Activated CD8-positive, alpha-beta memory T cell treated with anti-CD3 and anti-CD28 coated beads for 1 hour (primary cell): ENCODE data around the gene TNNC1.

Experiments
- DNase-seq, 2 donors: peaks; one replicate each; pipeline ENCODE4 v3.0.0-alpha.2; 2020; ENCODE audit warnings: low read depth in 1 of 2; ENCODE audit errors: extremely low read depth in 1 of 2

The TNNC1 gene

GRCh38 chr3:52458770-52459545 lies 5.1 kb upstream of the TNNC1 start:
- DNase-seq = no peak

DNA sequence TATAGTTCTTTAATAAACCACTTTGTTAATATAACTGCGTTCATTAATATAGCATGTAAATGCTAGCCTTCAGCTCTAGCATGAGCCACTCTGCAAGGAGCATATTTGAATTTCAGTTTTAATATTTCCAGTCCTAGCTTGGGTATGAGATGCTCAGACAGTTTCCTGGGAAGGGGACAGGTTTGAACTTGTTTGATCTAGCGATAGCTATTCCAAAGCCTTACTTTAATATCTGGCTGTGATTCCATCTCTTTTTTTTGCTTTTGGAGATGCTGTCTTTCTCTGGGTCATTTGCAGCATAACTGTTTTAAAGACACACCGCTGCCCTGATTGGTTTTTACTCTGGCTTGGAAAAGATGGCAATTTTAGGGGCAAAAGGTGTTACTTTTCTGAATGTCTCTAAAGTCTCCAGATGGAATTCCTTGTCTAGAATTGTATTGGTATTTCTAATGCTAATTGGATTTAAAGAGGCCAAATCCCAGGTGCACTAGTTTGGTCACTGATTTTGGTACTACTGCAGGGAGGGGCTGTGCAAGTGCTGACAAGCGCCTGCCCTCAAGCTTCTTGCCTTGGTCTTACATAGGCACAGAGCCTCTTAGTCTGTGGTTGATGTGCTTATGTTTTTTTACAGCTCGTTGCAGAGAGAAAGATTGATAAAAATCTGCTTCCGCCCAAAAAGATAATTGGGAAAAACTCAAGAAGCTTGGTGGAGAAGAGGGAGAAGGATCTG lies 4.4 kb upstream of the TNNC1 start:
- no peak for DNase-seq

- no peak for DNase-seq
Measured at GRCh38 chr3:52456800-52457183, 3.0 kb upstream of the TNNC1 start.

DNA sequence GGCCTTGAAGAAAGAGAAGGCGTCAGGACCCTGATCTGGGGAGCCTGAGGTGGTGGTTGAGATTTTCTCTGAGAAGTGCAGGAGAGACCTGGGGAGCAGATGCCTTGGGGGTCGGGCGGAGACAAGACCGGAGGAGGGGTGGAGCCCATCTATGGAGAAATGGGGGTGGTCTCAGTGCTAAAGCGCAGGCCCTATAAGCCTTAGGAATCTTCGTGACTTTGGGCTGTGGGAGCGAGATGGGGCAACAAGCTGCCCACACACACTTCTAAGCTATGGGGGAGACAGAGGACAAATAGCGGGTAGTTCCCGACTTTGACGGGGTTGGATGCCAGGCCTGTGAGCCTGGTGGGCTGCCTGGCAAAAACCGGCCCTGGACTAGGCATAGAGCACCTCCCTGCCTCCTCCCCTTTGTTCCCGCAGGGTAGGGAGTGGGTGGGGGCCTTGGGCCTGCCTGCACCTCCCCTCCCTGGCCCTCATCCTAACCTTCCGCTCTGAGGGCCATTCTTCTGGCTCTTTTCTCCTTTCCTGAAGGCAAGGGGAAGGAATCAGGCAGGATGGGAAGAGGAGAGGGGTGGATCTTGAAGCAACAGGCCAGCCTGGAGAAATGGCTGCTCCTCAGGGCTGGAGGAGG lies 2.4 kb upstream of the TNNC1 start:
- DNase-seq = no peak

DNA sequence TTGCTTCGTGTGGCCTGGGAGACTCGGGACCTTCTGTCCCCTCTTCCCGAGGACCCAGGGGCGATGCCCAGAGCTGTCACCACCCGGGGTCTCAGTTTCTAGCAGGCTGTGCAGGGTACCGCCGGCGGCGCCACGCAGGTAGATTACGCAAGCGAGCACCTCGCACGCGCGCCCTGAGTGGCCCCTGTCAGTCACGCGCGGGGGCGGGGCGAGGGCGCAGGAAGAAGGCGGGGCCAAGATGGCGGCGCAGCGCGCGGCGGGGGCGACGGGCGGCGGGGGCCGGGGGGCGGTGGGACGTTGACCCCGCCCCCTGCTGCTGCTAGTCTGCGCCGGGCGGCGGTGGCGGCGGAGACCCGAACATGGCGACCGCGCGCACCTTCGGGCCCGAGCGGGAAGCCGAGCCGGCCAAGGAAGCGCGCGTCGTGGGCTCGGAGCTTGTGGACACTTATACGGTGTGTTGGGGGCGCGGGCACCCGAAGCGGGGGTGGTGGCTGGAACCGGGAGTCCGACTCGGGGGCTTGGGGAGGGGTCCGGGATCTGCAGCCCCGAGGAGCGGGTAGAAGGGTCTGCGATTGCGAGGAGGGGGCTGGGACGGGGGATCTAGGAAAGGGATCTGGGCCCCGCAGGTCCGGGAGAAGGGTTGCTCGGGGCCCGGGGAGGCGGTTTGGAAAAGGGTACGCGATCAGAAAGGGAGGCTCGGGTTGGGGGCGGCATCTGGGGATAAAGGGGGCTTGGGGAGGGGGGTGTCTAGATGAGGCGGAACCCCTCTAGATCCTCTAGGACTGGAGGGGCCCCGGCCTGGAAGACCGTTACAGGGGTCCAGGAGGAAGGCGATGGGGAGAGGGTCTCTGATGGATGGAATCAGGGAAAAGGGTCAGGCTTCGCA lies 1.7 kb upstream of the TNNC1 start, which contains the start of gene NISCH:
Gene NISCH, plus strand, starts transcription at position 322 of the 886 bp plus-strand sequence. Its CDS starts 38 bp downstream, at position 360.
- peak; percentile 86 to 97 for DNase-seq

GRCh38 chr3:52454938-52455282 lies 1.1 kb upstream of the TNNC1 start:
- no peak for DNase-seq

DNA sequence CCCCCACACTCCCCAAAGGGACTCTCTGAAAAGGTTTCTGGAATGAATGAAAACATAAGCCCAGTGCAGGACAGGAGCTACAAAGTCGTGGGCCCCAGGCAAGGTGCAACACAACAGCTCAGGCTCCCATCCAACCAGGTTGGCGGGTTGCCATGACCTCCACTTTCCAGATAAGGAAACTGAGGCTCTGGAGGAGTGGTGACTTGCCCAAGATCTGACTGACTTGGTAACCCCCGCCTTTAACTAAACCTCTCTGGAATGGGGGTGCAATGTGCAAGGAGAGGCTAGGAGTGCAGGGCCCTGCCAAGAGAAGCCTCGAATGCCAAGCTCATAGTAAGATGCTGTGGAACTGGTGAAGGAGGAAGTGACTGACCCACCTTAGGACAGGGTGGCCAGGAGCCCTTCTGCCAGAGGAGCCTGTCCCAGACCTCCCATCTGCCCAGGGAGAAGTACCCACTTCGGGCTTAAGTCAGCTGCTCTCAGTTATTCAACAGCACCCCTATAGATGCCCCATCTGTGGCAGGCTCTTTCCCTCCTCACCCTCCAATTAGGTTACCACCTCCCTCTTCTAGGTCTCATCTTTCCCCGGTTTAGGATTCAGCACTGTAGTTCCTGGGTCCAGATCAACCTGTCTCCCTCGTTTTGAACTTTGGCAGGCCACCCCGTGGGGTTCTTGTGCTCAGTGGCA lies 553 bp upstream of the TNNC1 start:
- DNase-seq = no peak

GRCh38 chr3:52452570-52453221 lies 1.1 kb downstream of the TNNC1 start:
- no peak for DNase-seq

DNA sequence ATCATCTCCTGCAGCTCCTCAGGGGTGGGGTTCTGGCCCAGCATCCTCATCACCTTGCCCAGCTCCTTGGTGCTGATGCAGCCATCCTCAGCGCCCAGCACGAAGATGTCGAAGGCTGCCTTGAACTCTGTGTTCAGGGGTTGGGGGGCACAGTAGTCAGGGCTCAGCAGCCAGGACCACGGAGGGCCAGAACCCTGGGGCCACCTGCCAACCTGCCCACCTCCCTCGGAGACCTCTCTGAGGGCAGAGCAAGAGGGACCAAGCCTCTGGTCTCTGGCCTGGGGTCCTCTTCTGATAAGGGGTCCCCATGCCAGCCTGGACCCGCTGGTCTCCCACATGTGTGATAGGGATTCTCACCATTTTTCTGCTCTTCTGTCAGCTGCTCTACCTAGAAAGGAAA lies 1.7 kb downstream of the TNNC1 start:
- DNase-seq = no peak

DNA sequence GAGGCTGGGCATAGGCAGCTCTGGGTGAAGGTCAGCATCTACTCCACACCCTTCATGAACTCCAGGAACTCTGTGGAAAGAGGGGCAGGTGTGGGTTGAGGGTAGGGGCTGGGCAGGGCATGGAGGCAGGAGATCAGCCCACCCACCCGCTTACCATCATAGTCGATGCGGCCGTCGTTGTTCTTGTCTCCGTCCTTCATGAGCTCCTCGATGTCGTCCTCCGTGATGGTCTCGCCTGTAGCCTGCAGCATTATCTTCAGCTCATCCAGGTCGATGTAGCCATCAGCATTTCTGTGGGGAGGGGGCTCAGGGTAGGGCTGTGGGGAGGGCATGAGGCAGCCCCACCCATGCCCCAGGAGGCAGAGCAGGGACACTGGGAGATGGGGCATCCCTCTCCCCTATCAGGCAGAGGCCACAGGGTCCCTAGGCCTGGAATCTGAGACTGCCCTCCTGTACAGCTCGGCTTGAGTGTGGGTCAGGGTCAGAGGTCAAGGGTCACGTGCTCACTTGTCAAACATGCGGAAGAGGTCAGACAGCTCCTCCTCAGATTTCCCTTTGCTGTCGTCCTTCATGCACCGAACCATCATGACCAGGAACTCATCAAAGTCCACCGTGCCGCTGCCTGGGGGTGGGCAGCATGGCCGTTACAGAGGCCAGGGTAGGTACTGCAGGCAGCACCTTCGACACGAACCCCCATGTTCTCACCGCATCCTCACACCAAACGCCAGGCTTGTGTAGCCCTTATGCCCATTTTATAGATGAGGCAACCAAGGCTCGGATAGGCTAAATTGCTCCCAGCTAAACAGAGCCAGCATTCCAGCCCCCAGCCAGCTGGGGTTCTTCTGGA lies 2.4 kb downstream of the TNNC1 start:
- DNase-seq = no peak

DNA sequence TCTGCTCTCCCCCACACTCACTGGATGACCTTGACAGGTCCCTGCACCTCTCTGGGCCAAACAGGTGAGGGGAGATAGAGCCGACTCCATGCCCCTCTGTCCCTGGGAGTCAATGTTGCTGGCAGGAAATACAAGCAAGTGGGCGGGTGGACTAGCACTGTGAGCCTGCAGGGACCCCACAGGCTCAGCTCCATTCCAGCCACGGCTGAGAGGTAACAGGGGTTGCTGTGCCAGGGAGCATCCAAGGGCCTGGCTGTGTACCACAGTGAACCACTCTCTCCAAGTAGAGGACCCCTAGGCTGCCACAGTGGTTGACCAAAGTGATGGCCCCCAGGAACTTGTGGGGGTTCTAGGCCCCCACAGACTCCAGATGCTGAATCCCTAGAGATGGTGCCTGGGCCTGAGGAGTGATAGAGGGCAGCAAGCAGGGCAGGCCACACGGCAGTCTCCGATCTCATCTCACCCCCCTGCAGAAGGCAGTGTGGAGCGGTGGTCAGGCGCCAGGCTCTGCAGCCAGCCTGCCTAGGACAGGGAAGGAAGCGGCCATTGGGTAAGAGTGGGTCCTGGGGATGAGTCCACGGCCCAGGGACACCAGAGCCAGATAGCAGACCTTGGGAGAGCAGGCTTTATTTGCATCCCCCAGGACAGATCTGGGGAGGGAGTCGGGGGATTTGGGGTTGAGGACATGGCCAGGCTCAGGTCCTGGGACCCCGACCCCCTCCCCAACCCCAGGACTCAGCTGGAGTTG lies 3.2 kb downstream of the TNNC1 start:
- DNase-seq = no peak

DNA sequence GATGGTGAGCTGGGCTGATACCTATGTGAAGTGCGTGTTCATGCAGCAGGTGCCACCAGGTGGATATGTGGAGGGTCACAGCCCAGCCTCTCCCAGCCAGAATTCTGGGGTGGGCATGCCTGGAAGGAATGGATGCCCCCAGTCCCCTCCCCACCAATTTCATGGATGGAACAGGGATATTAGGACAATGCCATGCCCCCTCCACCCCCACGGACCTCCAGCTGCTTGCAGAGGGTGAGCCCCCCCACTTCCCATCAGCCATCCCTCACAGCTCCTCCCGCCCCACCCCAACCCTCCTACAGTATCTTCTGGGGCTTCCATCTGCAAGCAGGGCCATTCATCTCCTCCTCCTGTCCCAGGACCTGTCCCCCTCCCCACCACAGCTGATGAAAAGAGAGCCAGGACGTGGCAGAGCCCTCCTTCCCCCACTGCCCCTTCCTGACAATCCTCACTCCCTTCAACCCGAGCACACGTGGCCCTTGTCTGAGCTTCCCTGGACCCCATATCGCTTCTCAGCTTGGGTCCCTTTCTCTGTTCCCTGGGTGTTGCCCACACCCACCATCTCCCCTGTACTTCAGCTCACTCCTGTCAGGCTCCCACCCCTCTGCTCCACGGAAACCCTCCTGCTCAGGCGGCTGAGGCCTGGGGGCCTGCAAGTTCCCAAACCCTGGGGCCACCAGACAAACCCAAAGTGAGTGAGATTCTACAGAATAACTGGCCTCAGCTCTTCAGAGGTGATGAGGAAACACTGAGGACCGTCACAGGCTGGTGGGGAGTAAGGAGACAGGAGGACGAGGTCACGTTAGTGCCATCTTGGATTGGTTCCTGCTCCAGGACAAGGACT lies 6.1 kb downstream of the TNNC1 start:
- DNase-seq = no peak

DNA sequence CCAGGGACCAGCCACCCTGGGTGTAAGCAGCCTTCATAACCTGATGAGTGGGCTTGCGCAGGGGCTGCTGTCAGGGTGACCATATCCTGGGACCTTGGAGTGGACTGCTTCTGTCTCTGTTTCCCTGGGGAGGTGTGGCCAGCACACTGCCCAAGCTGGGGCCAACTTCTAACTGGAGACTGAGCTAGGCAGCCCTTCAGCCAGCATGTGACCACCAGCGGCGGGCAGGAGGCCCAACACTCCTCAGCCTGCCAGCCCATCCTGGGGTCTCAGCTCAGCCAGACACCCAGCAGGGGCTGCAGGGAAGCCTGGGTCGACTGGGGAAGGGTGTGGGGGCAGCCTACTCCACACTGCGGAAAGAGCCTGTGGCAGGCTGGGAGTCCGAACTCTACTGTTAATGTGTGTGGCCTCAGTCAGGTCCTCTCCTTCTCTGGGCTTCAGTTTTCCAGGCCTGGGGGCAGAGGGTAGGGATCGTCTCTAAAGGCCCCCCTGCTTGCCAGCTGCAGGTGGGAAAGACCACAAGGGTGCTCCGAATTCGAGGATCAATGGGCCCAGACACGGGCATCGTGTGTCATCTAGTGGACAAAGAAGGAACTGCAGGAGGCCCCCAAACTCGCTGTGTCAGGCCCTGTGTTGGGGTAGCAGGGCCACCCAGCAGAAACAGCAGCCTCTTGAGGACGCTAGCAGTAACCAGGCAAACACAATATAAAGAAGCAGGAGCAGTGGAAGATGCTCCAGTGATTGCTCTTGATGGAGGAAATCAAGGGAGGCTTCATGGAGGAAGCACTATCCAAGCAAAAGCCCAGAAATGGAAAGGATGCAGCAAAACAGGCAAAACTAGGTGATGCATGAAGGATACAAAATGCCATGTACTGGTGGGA lies 7.0 kb downstream of the TNNC1 start:
- DNase-seq = peak; percentile 51 to 54

DNA sequence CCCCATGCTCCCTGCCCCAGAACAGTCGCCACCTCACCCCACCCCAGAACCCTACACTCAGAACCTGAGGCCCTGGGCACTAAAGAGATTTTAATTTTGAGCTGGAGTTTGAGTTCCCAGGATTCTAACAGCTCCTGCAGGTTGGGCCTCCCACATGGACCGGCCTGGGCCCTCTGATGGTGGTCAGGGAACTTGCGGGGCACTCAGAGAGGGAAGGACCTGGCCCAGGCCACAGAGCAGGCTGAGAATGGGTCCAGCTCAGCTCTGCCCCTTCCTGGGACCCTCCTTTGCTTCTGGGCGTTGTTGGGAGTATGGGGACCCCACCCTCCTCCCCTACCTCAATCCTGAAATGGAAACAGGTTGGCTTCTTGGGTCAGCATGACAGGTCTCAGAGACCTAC lies 7.8 kb downstream of the TNNC1 start:
- DNase-seq = no peak

GRCh38 chr3:52444860-52445793 lies 8.7 kb downstream of the TNNC1 start, which contains the start of gene SEMA3G:
TSS of gene SEMA3G (minus strand) at chr3:52445103. CDS start at chr3:52445027, 76 bp downstream.
- DNase-seq = peak; percentile 27 to 46
